SK-N-SH treated with all-trans-retinoic acid at 6 μM for 48 hours (cell line): ENCODE measurements around the gene ZDHHC11.
"Not testable (repeated sequence)": the region's sequence is repeated elsewhere in the genome, so short reads cannot be mapped to it uniquely, and the experiment has no call there.

Experiments
- ARNTL ChIP-seq: fragments of 450-650 bp; formaldehyde crosslinking; IDR thresholded peaks from 2 replicates; pipeline ENCODE4 v1.5.0; 2020; ENCODE audit warnings: low read depth, mild to moderate bottlenecking, moderate library complexity, borderline replicate concordance
- BACH2 ChIP-seq: fragments of 250-450 bp; sonication (Bioruptor Pico); IDR thresholded peaks from 2 replicates; pipeline ENCODE4 v1.9.0; 2021; ENCODE audit warnings: mild to moderate bottlenecking, borderline replicate concordance
- CSRNP3 ChIP-seq: fragments of 250-450 bp; sonication (Bioruptor Pico); IDR thresholded peaks from 2 replicates; pipeline ENCODE4 v1.5.1; 2021; ENCODE audit warnings: mild to moderate bottlenecking, moderate library complexity
- ISL1 ChIP-seq: fragments of 250-450 bp; sonication (Bioruptor Pico); IDR thresholded peaks from 2 replicates; pipeline ENCODE4 v2.1.2; 2022; ENCODE audit warnings: mild to moderate bottlenecking, moderate library complexity
- OSR1 ChIP-seq: fragments of 250-450 bp; sonication (Bioruptor Pico); IDR thresholded peaks from 2 replicates; pipeline ENCODE4 v1.8.0; 2022; ENCODE audit warnings: moderate library complexity, mild to moderate bottlenecking, inconsistent platforms
- PATZ1 ChIP-seq: fragments of 250-450 bp; sonication (Bioruptor Pico); IDR thresholded peaks from 2 replicates; pipeline ENCODE4 v1.8.0; 2020; ENCODE audit warnings: mild to moderate bottlenecking, moderate library complexity, borderline replicate concordance
- PPARA ChIP-seq: fragments of 250-450 bp; sonication (Bioruptor Pico); IDR thresholded peaks from 2 replicates; pipeline ENCODE4 v1.5.0; 2020; ENCODE audit warnings: mild to moderate bottlenecking, borderline replicate concordance
- TCF4 ChIP-seq: fragments of 250-450 bp; sonication (Bioruptor Pico); IDR thresholded peaks from 2 replicates; pipeline ENCODE4 v1.8.0; 2021; ENCODE audit warnings: mild to moderate bottlenecking, moderate library complexity, borderline replicate concordance
- TOX ChIP-seq: fragments of 250-450 bp; sonication (Bioruptor Pico); IDR thresholded peaks from 2 replicates; pipeline ENCODE4 v1.8.0; 2021; ENCODE audit warnings: mild to moderate bottlenecking, moderate library complexity, borderline replicate concordance
- TSHZ2 ChIP-seq: fragments of 250-450 bp; sonication (Bioruptor Pico); IDR thresholded peaks from 2 replicates; pipeline ENCODE4 v1.5.0; 2020; ENCODE audit warnings: mild to moderate bottlenecking, moderate library complexity
- ZFP3 ChIP-seq: fragments of 250-450 bp; sonication (Bioruptor Pico); IDR thresholded peaks from 2 replicates; pipeline ENCODE4 v1.5.0; 2020; ENCODE audit warnings: mild to moderate bottlenecking, moderate library complexity
- ZFP30 ChIP-seq: fragments of 450-650 bp; formaldehyde crosslinking; IDR thresholded peaks from 2 replicates; pipeline ENCODE4 v1.5.0; 2022; ENCODE audit warnings: mild to moderate bottlenecking, moderate library complexity
- ZNF70 ChIP-seq: fragments of 450-650 bp; formaldehyde crosslinking; IDR thresholded peaks from 2 replicates; pipeline ENCODE4 v1.5.0; 2020; ENCODE audit warnings: mild to moderate bottlenecking, moderate library complexity
- ZNF8 ChIP-seq: fragments of 450-650 bp; formaldehyde crosslinking; IDR thresholded peaks from 2 replicates; pipeline ENCODE4 v1.5.0; 2020; ENCODE audit warnings: mild to moderate bottlenecking, moderate library complexity

GRCh38 chr5:771087-771781 lies 79.6 kb downstream of the ZDHHC11 start:
- TF ChIP-seq PATZ1 (CRISPR knock-in tag); ZFP30 (CRISPR knock-in tag); ZNF70 (CRISPR knock-in tag); BACH2 (CRISPR knock-in tag); TSHZ2 (CRISPR knock-in tag); ARNTL; PPARA (CRISPR knock-in tag); OSR1 (CRISPR knock-in tag); ISL1 (CRISPR knock-in tag); TOX (CRISPR knock-in tag); ZFP3 (CRISPR knock-in tag); ZNF8 (CRISPR knock-in tag); CSRNP3 (CRISPR knock-in tag); TCF4 (CRISPR knock-in tag): not testable (repeated sequence)
